Measurements from ENCODE around the gene MFAP4.

The MFAP4 gene

DNA sequence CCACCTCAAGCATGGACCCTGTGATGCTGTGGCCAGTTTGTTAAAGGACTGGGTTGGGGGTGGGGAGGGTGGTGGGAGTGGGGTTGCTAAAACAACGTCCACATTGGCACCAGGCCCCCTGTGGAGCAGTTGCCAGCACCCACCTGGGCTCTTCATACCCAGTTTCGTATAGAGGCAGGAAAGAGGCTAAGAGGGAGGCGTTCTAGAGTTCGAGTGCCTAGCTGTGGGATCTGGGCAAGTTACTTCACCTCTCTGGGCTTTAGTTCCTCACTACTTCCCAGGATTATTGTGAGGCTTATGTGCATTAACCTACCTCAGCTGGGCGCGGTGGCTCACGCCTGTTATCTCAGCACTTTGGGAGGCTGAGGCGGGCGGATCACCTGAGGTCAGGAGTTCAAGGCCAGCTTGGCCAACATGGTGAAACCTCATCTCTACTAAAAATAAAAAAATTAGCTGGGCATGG, 1.4 kb downstream of the MFAP4 start:
- no peak for DNase-seq (ENCODE audit: low read depth in 2 of 2)

DNA sequence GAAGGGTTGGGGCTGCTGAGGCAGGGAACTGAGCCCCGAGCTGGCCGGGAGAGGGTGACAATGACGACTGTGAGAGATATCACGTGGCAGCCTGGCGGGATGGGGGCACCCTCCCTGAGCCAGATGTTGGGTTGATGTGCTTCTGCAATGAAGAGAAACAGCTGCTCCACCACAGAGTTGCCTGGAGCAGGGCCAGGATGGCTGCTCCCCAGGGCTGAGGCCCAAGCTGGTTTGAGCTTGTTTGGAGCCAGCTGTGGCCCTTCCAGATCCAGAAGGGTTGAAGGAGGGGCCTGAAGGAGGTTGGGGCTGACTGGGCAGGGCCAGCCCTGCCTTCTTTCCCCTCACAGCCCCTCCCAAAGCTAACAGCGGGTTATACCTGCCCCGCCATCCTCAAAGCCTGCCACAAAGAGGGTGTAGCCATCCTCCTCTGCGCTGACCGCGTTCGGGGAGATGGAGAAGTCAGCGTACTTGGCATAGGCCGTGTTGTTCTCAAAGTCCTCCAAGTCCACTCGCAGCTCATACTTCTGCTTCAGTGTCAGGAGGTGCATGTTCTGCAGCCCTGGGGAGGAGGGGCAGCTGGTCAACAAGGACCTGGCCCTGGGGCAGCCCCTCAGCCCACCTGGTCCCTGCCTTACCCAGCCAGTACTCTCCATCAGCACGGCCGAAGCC, 2.1 kb downstream of the MFAP4 start:
- no peak for DNase-seq (ENCODE audit: low read depth in 2 of 2)

DNA sequence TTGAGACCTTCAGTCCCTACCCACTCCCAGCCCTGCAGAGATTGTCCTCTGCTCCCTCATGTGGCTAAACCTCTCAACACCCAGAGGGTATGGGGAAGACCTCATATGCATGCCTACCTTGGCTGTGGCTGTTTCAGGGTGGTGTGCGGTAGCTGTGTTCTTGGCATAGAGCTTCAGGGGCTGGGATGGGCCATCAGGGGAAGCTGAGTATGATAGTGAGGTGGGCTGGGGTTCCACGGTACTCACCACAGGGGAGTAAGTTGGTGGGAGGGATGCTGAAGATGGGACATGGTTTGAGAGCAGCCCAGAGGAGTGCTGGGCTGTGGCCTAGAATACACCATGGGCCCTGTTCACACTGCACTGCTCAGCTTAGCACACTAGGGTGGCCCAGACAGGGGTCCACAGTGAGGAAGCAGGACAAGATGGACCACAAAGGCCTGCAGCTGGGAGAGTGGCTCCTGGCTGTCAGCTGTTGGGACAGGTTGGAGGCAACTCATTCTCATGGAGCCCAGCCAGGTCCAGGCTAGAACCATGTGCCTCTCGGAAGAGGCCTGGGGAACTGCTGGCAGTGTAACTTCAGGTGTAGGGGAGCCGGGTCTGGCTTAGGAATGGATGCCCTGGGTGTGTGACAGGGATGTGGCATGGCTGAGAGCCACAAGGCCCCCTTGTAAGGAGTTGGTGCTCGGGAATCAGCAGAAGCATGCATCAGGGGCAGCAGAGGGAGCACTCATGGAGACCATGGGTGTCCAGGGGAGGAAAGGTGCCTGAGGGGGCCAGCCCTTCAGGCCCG, 3.1 kb downstream of the MFAP4 start:
- DNase-seq (ENCODE audit: low read depth in 2 of 2) = no peak

- no peak for DNase-seq (ENCODE audit: low read depth in 2 of 2)
Measured at GRCh38 chr17:19382531-19383444, 4.2 kb downstream of the MFAP4 start.

- DNase-seq (ENCODE audit: low read depth in 2 of 2) = no peak
Measured at GRCh38 chr17:19381741-19382444, 5.1 kb downstream of the MFAP4 start.

- DNase-seq (ENCODE audit: low read depth in 2 of 2) = no peak
Measured at GRCh38 chr17:19381361-19381740, 5.6 kb downstream of the MFAP4 start.

DNA sequence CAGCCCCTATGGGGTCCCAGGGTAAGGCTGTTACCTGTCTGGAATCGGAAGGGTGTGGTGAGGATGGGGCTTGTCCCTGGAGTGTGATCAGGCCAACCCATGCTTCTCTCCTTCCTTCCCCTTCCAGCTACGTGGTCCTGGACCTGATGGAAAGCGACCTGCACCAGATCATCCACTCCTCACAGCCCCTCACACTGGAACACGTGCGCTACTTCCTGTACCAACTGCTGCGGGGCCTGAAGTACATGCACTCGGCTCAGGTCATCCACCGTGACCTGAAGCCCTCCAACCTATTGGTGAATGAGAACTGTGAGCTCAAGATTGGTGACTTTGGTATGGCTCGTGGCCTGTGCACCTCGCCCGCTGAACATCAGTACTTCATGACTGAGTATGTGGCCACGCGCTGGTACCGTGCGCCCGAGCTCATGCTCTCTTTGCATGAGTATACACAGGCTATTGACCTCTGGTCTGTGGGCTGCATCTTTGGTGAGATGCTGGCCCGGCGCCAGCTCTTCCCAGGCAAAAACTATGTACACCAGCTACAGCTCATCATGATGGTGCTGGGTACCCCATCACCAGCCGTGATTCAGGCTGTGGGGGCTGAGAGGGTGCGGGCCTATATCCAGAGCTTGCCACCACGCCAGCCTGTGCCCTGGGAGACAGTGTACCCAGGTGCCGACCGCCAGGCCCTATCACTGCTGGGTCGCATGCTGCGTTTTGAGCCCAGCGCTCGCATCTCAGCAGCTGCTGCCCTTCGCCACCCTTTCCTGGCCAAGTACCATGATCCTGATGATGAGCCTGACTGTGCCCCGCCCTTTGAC, 6.3 kb downstream of the MFAP4 start:
- DNase-seq (ENCODE audit: low read depth in 2 of 2) = no peak

- DNase-seq (ENCODE audit: low read depth in 2 of 2) = no peak
Measured at GRCh38 chr17:19379361-19380065, 7.5 kb downstream of the MFAP4 start.

DNA sequence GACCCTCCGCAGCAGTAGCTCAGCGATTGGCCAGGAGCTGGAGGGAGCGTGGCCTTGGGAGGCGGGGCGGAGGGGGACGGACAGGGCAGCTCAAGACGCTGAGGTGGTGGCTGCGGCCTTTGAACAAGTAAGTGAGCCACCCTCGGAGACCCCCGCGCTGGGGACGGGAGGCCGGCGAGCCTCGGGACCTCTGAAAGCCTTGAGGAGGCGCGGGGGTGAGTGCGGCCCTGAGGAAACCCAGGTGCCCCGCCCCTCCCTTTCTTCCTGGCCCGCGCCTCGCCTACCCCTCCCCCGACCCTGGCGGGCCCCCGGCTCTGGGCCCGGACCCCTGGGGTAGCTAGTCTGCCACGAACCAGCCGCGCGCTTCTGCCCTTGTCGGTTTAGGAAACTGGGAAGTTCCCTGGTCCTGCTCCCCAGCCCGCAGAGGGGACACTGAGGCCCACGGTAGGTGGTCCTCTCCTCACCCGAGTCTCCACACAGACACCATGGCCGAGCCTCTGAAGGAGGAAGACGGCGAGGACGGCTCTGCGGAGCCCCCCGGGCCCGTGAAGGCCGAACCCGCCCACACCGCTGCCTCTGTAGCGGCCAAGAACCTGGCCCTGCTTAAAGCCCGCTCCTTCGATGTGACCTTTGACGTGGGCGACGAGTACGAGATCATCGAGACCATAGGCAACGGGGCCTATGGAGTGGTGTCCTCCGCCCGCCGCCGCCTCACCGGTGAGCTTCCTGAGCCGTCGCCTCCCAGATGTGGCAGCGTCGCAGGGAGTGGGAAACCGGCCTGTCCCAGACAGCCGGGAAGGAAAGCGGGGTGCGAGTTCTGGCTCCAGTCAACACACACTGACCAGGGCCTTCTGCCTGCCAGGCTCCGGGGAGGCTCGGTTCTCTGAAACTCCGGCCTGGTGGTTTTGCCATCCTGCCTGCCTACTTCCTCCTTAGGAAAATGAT, 8.3 kb downstream of the MFAP4 start, which contains the start of gene MAPK7:
MAPK7 (plus strand) TSS at position 83 of the 945 bp plus-strand sequence; CDS start at position 486, 403 bp downstream.
- DNase-seq (ENCODE audit: low read depth in 2 of 2) = no peak

- peak; percentile 91 to 95 for DNase-seq (ENCODE audit: low read depth in 2 of 2)
Measured at GRCh38 chr17:19377602-19378415, 9.2 kb downstream of the MFAP4 start.

GRCh38 chr17:19376811-19377210, 10.2 kb downstream of the MFAP4 start:
- DNase-seq (ENCODE audit: low read depth in 2 of 2) = no peak

GRCh38 chr17:19375732-19376131, 11.3 kb downstream of the MFAP4 start:
- DNase-seq (ENCODE audit: low read depth in 2 of 2) = no peak

GRCh38 chr17:19374136-19374535, 12.9 kb downstream of the MFAP4 start:
- no peak for DNase-seq (ENCODE audit: low read depth in 2 of 2)

- DNase-seq (ENCODE audit: low read depth in 2 of 2) = no peak
Measured at GRCh38 chr17:19372866-19373504, 14.0 kb downstream of the MFAP4 start.

DNA sequence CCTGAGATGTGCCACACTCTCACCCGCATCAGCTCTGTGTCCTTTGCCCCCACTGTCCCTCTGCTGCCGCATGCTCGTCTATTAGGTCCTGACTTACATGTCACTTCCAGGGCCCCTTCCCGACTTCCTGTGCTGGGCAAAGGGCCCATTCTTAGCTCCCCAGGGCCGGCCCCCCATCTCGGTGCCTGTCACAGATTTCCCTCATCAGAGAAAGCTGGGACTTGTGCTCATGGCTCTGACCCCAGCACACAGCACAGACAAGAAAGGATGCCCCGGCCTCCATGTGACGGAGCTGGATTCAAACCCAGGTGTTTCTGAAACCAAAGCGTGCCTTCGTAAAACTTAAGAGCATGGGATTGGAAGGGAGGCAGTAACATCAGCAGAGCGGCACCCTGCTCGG, 14.6 kb downstream of the MFAP4 start:
- no peak for DNase-seq (ENCODE audit: low read depth in 2 of 2)

DNA sequence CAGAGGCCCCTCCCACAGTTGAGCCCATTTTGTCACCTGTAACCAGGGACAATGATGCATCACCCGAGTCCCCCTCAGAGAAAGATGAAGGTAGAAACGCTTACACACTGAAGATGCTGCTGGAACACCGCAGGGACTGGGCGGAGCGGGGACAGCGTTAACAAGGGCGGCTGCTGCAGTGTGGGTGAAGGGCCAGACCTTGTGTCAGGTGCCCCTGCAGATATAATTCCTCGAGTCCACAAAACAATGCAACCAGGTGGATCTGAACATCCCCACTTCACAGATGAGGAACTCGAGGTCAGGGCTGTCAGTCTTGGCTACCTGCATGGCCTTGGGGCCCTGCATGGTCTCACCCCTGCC, 15.0 kb downstream of the MFAP4 start:
- DNase-seq (ENCODE audit: low read depth in 2 of 2) = no peak

DNA sequence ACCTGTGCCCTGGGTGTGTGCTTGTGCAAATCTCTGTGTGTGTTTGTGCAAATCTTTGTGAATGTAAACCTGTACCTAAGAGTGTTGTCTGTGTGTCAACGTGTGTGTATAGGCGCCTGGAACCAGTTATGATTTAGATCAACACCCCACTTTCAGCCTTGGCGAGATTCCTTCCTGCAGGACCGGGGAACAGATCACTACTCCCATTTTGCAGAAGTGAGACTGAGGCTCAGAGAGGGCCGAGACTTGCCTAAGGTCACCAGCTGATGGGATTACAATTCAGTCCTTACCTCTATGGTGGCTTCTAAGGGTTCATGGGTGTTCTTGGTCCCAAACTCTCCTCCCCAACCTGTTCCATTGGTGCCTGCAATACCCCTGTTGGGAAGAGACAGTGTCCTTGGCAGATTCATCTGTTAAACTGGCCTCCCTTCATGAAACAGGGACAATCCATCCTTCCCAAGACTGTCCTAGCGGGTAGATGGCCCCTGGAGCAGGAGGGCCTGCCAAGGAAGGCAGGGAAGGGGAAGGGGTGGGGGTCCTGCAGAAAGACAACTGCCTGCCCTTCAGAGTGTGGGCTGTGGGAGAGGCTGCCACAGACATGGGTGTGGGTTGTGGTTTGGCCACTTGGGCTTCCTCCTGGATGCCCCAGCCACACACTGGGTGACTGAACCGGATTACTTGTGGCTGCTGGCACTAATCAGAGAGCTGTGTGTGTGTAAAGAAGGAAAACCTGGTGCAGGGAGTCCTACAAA, 15.6 kb downstream of the MFAP4 start:
- DNase-seq (ENCODE audit: low read depth in 2 of 2) = no peak
